SU-DHL-6 (cell line): ENCODE results near the gene TFF2.

Experiments
- H2AFZ ChIP-seq: fragments of 200-600 bp; sonication (generic); 2 replicates; pipeline ENCODE4 v1.6.1; 2014; ENCODE audit warnings: low read depth, mild to moderate bottlenecking, moderate library complexity, mixed read lengths, antibody characterized with exemption, low read length; ENCODE audit not compliant: severe bottlenecking
- H3F3A ChIP-seq: fragments of 200-600 bp; shearing (Covaris generic); 2 replicates; pipeline ENCODE4 v1.6.0; 2016; ENCODE audit warnings: antibody characterized with exemption, mild to moderate bottlenecking; ENCODE audit not compliant: insufficient read depth
- H3K27ac ChIP-seq: fragments of 200-600 bp; sonication (generic); 2 replicates; pipeline ENCODE4 v1.5.1; 2016; ENCODE audit warnings: low read depth, mild to moderate bottlenecking, low read length, moderate library complexity, mixed read lengths
- H3K27me3 ChIP-seq: fragments of 200-600 bp; sonication (generic), shearing (Covaris generic); 2 replicates; pipeline ENCODE4 v1.6.0; 2014; ENCODE audit warnings: mild to moderate bottlenecking, low read length
- H3K36me3 ChIP-seq: fragments of 200-600 bp; sonication (generic); 2 replicates; pipeline ENCODE4 v1.6.1; 2014; ENCODE audit warnings: mild to moderate bottlenecking, low read length, mixed read lengths
- H3K4me2 ChIP-seq: fragments of 300-600, 200-600 bp; shearing (Covaris generic), sonication (generic); 2 replicates; pipeline ENCODE4 v1.6.0; 2014; ENCODE audit warnings: low read length, low read depth, mild to moderate bottlenecking; ENCODE audit not compliant: poor library complexity, severe bottlenecking
- H3K4me3 ChIP-seq: fragments of 200-600 bp; sonication (generic); 2 replicates; pipeline ENCODE4 v1.5.1; 2014; ENCODE audit warnings: antibody characterized with exemption, low read length, mild to moderate bottlenecking, mixed read lengths; ENCODE audit not compliant: insufficient read depth, poor library complexity, severe bottlenecking
- H3K79me2 ChIP-seq: fragments of 200-600 bp; sonication (generic); 2 replicates; pipeline ENCODE4 v1.6.1; 2014; ENCODE audit warnings: mild to moderate bottlenecking, low read length, moderate library complexity; ENCODE audit not compliant: insufficient read depth
- H3K9ac ChIP-seq: fragments of 200-600 bp; sonication (generic); 2 replicates; pipeline ENCODE4 v1.7.0; 2014; ENCODE audit warnings: mild to moderate bottlenecking, low read length
- H3K9me2 ChIP-seq: fragments of 200-600 bp; sonication (generic); replicated peaks from 2 replicates; pipeline ENCODE4 v1.6.1; 2014; ENCODE audit warnings: low read length; ENCODE audit not compliant: insufficient read depth
- H3K9me3 ChIP-seq: fragments of 200-600 bp; sonication (generic); 2 replicates; pipeline ENCODE4 v1.6.1; 2014; ENCODE audit warnings: low read length, mixed read lengths; ENCODE audit not compliant: insufficient read depth
- H4K20me1 ChIP-seq: fragments of 200-600 bp; sonication (generic); 2 replicates; pipeline ENCODE4 v1.6.1; 2014; ENCODE audit warnings: low read depth, mild to moderate bottlenecking, antibody characterized with exemption, low read length, moderate library complexity, mixed read lengths
- CTCF ChIP-seq: fragments of 200-600 bp; sonication (generic); IDR thresholded peaks from one replicate; pipeline ENCODE4 v1.5.1; 2017; ENCODE audit warnings: antibody characterized with exemption, mild to moderate bottlenecking, low read length, moderate library complexity; ENCODE audit not compliant: insufficient read depth, poor library complexity, severe bottlenecking
- EZH2phosphoT487 ChIP-seq: fragments of 200-600 bp; sonication (generic), shearing (Covaris generic); conservative IDR thresholded peaks from 2 replicates; pipeline ENCODE4 v1.6.1; 2018; ENCODE audit warnings: mild to moderate bottlenecking, antibody characterized with exemption, low read length, moderate library complexity, mixed read lengths

TFF2 gene

GRCh38 chr21:42321845-42322244, 28.9 kb downstream of the TFF2 start:
- no peak for TF ChIP-seq EZH2phosphoT487
- no peak for TF ChIP-seq CTCF
- H3K27me3 ChIP-seq = no peaks in the 10 kb centered on the region
- H3K36me3 ChIP-seq = no peaks in the 10 kb centered on the region

DNA sequence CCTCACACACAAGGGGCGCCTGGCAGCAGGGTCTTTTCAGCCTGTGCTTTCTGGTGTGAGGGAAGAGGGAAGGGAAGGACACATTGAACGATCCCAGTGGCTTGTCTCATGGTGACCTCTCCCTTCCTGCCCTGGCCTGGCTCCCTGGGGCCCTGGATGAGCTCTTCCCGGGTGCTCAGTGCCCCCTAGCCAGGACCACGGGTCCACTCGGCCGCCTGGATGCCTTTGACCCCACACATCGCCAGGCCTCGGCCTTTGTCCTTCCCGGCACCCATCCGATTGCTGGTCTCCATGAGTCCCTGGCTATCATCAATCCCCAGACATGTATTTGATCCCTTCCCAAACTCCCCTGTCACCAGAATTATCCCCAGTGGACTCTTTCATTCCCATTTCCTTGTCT, 29.6 kb downstream of the TFF2 start:
- Histone ChIP-seq H2AFZ (no peak overlapping the region), H3K9ac (no peak overlapping the region), H3K27me3 (no peaks in the 10 kb centered on the region), H4K20me1 (no peaks in the 10 kb centered on the region), H3K9me3 (no peaks in the 10 kb centered on the region), H3K79me2 (no peaks in the 10 kb centered on the region), H3F3A (no peaks in the 10 kb centered on the region), H3K36me3 (no peaks in the 10 kb centered on the region), H3K4me3 (no peak overlapping the region), H3K4me2 (no peak overlapping the region), H3K9me2 (no peaks in the 10 kb centered on the region), H3K27ac (no peak overlapping the region)
- TF ChIP-seq EZH2phosphoT487 (no peak), CTCF (no peak)

More at GRCh38 chr21:42321845-42322244, 28.9 kb downstream of the TFF2 start:
- Histone ChIP-seq H3K9me2 (no peaks in the 10 kb centered on the region), H3K27ac (no peak overlapping the region), H3F3A (no peaks in the 10 kb centered on the region), H3K79me2 (no peaks in the 10 kb centered on the region), H2AFZ (no peak overlapping the region), H4K20me1 (no peaks in the 10 kb centered on the region), H3K9me3 (no peaks in the 10 kb centered on the region), H3K9ac (no peak overlapping the region), H3K4me2 (no peak overlapping the region), H3K4me3 (no peak overlapping the region)

GRCh38 chr21:42320791-42321190, 30.0 kb downstream of the TFF2 start:
- Histone ChIP-seq H3K9ac (no peak overlapping the region), H3K36me3 (no peaks in the 10 kb centered on the region), H3K79me2 (no peaks in the 10 kb centered on the region), H3K4me2 (no peak overlapping the region), H3K9me2 (no peaks in the 10 kb centered on the region), H3K27me3 (no peaks in the 10 kb centered on the region), H3K4me3 (no peak overlapping the region), H3K9me3 (no peaks in the 10 kb centered on the region), H2AFZ (no peak overlapping the region), H4K20me1 (no peaks in the 10 kb centered on the region), H3F3A (no peaks in the 10 kb centered on the region), H3K27ac (no peak overlapping the region)
- TF ChIP-seq CTCF = no peak
- no peak for TF ChIP-seq EZH2phosphoT487
